CMK (cell line): Measurements from ENCODE around the gene SLC35F3.

Experiments
- DNase-seq: peaks from one replicate; pipeline ENCODE4 v3.0.0-alpha.2; 2010; ENCODE audit warnings: low read depth

Gene SLC35F3

GRCh38 chr1:234368320-234369032 is 464.0 kb downstream of the SLC35F3 start:
- DNase-seq, result no peak

GRCh38 chr1:234369033-234369430 is 464.6 kb downstream of the SLC35F3 start:
- no peak for DNase-seq

- no peak for DNase-seq
Measured at GRCh38 chr1:234369784-234370183, 465.3 kb downstream of the SLC35F3 start.

- no peak for DNase-seq
Measured at GRCh38 chr1:234371414-234371813, 466.9 kb downstream of the SLC35F3 start.

- no peak for DNase-seq
Measured at GRCh38 chr1:234372011-234372757, 467.7 kb downstream of the SLC35F3 start.

GRCh38 chr1:234373064-234373958 is 468.8 kb downstream of the SLC35F3 start, which contains the start of gene COA6:
TSS of gene COA6 (plus strand) at chr1:234373456. CDS start at chr1:234373467, 11 bp downstream.
- DNase-seq, result peak; percentile 95

- no peak for DNase-seq
Measured at GRCh38 chr1:234373959-234374254, 469.4 kb downstream of the SLC35F3 start.
